Cardiac fibroblast (primary cell): Measurements from ENCODE around the gene C12orf42.

Experiments used
- DNase-seq, 2 donors: peaks; one replicate each; pipeline versions ENCODE4 v3.0.0 to v3.0.0-alpha.2; 2010; ENCODE audit warnings: low read depth in 2 of 2
- H3K4me3 ChIP-seq, 2 donors: replicated peaks in 1 of 2; 1 replicate in 1 of 2; 2 replicates in 1 of 2; pipeline ENCODE4 v1.5.1; 2011; ENCODE audit warnings: low read depth in 2 of 2, low read length in 2 of 2, mild to moderate bottlenecking in 2 of 2, moderate library complexity in 1 of 2
- TF ChIP-seq, protein P1 (sequence below): IDR thresholded peaks from one replicate; pipeline ENCODE4 v1.5.1; 2011; ENCODE audit warnings: low read depth, mild to moderate bottlenecking, low read length, inconsistent platforms

C12orf42 gene

DNA sequence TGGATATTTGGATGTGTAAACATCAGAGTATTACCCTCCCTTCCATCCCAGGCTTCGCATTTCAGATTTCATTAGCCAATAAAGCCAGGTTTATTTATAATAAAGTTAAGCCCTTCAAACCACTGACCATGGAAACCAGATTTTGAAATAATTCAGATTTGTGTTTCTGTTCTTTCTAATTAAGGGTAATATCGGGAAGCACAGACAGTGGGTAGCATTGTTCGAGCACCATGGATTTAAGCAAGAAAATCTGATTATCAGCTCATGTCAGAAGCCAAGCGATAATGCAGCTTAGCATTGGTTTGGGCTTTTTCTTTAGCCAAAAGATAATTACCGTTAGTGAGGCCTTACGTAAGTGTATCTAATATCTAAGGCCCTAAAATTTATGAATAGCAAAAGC is 116.1 kb downstream of the C12orf42 start:
- TF ChIP-seq, protein P1, sequence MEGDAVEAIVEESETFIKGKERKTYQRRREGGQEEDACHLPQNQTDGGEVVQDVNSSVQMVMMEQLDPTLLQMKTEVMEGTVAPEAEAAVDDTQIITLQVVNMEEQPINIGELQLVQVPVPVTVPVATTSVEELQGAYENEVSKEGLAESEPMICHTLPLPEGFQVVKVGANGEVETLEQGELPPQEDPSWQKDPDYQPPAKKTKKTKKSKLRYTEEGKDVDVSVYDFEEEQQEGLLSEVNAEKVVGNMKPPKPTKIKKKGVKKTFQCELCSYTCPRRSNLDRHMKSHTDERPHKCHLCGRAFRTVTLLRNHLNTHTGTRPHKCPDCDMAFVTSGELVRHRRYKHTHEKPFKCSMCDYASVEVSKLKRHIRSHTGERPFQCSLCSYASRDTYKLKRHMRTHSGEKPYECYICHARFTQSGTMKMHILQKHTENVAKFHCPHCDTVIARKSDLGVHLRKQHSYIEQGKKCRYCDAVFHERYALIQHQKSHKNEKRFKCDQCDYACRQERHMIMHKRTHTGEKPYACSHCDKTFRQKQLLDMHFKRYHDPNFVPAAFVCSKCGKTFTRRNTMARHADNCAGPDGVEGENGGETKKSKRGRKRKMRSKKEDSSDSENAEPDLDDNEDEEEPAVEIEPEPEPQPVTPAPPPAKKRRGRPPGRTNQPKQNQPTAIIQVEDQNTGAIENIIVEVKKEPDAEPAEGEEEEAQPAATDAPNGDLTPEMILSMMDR = no peak
- DNase-seq = no peak
- H3K4me3 ChIP-seq = no peak overlapping the region

- TF ChIP-seq, protein P1 = no peak
- DNase-seq = no peak
Observed at GRCh38 chr12:103373088-103373523, 122.7 kb downstream of the C12orf42 start.

GRCh38 chr12:103369929-103370328 is 125.8 kb downstream of the C12orf42 start:
- TF ChIP-seq, protein P1 = no peak
- no peak overlapping the region for H3K4me3 ChIP-seq
- no peak for DNase-seq

More at GRCh38 chr12:103373088-103373523, 122.7 kb downstream of the C12orf42 start:
- H3K4me3 ChIP-seq = no peak overlapping the region

DNA sequence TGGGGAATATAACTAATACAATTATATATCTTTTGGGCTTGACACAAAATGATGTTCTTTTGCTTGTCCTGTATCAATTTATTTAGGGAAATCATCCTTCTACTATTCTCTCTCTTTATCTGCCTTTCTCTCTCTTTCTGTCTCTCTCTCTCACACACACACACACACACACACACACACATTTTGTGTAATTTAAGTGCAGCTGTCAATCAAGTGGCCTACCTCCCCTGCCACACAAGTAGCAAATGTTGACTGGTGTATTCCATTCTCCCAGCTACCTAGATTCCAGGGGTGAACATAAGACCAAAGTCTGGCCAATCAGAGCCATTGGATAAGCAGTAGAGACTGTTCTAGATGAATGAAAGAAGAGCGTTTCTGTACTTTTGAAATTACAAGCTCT is 127.6 kb downstream of the C12orf42 start:
- DNase-seq = no peak
- TF ChIP-seq, protein P1 = no peak
- H3K4me3 ChIP-seq = no peak overlapping the region

- no peak for DNase-seq
- no peak overlapping the region for H3K4me3 ChIP-seq
- TF ChIP-seq, protein P1 = no peak
Observed at GRCh38 chr12:103354403-103354802, 141.4 kb downstream of the C12orf42 start.

DNA sequence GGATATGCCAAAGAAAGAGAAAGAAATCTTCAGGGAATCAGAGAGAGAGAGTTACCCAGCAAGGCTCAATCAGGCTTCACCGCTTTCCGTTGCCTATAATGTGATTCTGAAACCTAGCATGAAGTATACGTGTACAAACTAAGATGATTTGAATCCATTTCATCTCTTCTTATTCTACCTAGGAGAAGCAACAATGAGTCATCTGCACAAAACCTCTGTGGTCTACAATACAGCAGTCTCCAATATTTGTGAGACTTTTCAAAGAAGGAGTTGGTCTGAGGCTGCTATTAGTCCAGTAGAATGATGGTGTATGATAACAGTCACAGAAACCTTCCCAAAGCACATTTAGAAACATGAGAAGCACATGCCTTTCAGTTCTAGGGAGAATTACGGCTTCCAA is 141.9 kb downstream of the C12orf42 start:
- DNase-seq = no peak
- TF ChIP-seq, protein P1 = no peak
- H3K4me3 ChIP-seq = no peak overlapping the region

GRCh38 chr12:103350116-103350515 is 145.7 kb downstream of the C12orf42 start:
- TF ChIP-seq, protein P1 = no peak
- no peak overlapping the region for H3K4me3 ChIP-seq
- no peak for DNase-seq
